HEK293 (cell line): ENCODE data around the gene NDE1.

Source experiments
- CTCF ChIA-PET: fragments of 350-600 bp; formaldehyde crosslinking; extraction: SDS; loops from one replicate; lab custom pipeline; 2021; ENCODE audit warnings: antibody characterized with exemption; lab: Yijun Ruan, JAX
- POLR2A ChIA-PET: fragments of 300-600 bp; formaldehyde crosslinking; extraction: SDS; loops from one replicate; lab custom pipeline; 2020; ENCODE audit warnings: antibody characterized with exemption, inconsistent platforms; lab: Yijun Ruan, JAX
- H3K27ac ChIP-seq: fragments of 200-500 bp; sonication (Bioruptor generic); 2 replicates; pipeline ENCODE4 v1.5.1; 2014; ENCODE audit warnings: low read depth, low read length, control low read depth, inconsistent platforms; ENCODE audit errors: extremely low read depth
- H3K36me3 ChIP-seq, 2 experiments: fragments of 200-500 bp in 1 of 2; sonication (Bioruptor generic) in 1 of 2; 1 replicate in 1 of 2; 2 replicates in 1 of 2; pipeline ENCODE4 v1.5.1; 2014 to 2017; ENCODE audit warnings: inconsistent platforms in 2 of 2, low read length in 2 of 2; ENCODE audit not compliant: control insufficient read depth in 2 of 2, insufficient read depth in 1 of 2
- H3K4me1 ChIP-seq: fragments of 200-500 bp; sonication (Bioruptor generic); 2 replicates; pipeline ENCODE4 v1.5.1; 2014; ENCODE audit warnings: mild to moderate bottlenecking, low read length, inconsistent platforms; ENCODE audit not compliant: control insufficient read depth, insufficient read depth
- H3K4me3 ChIP-seq: 2 replicates; pipeline ENCODE4 v1.5.1; 2011; ENCODE audit warnings: low read depth, mild to moderate bottlenecking, control low read depth, low read length, moderate library complexity
- H3K9me3 ChIP-seq: fragments of 200-500 bp; sonication (Bioruptor generic); 2 replicates; pipeline ENCODE4 v1.5.1; 2014; ENCODE audit warnings: low read depth, low read length, inconsistent platforms; ENCODE audit not compliant: control insufficient read depth, insufficient read depth
- SP2 ChIP-seq: fragments of 450-650 bp; formaldehyde crosslinking; IDR thresholded peaks from 2 replicates; pipeline ENCODE4 v1.5.1; 2016; ENCODE audit warnings: missing biosample characterization, missing genetic modification characterization
- ZNF121 ChIP-seq: fragments of 450-650 bp; formaldehyde crosslinking; IDR thresholded peaks from 2 replicates; pipeline ENCODE4 v1.5.1; 2016; ENCODE audit warnings: missing biosample characterization, missing genetic modification characterization
- ZNF302 ChIP-seq: fragments of 450-650 bp; formaldehyde crosslinking; IDR thresholded peaks from 2 replicates; pipeline ENCODE4 v1.5.1; 2016; ENCODE audit warnings: missing biosample characterization, missing genetic modification characterization, low read depth
- TF ChIP-seq, protein P1 (sequence below): fragments of 450-650 bp; formaldehyde crosslinking; IDR thresholded peaks from 2 replicates; pipeline ENCODE4 v1.5.1; 2016; ENCODE audit warnings: missing biosample characterization, missing genetic modification characterization, borderline replicate concordance
- TF ChIP-seq, protein P2 (sequence below): fragments of 450-650 bp; formaldehyde crosslinking; IDR thresholded peaks from 2 replicates; pipeline ENCODE4 v1.5.1; 2016; ENCODE audit warnings: missing biosample characterization, missing genetic modification characterization
- TF ChIP-seq, protein P3 (sequence below): fragments of 450-650 bp; formaldehyde crosslinking; IDR thresholded peaks from 2 replicates; pipeline ENCODE4 v1.5.1; 2016; ENCODE audit warnings: missing biosample characterization, missing genetic modification characterization
- TF ChIP-seq, protein P4 (sequence below): fragments of 450-650 bp; formaldehyde crosslinking; IDR thresholded peaks from 2 replicates; pipeline ENCODE4 v1.5.1; 2016; ENCODE audit warnings: missing biosample characterization, missing genetic modification characterization
- TF ChIP-seq, protein P5 (sequence below): fragments of 450-650 bp; formaldehyde crosslinking; IDR thresholded peaks from 2 replicates; pipeline ENCODE4 v1.5.1; 2017; ENCODE audit warnings: missing biosample characterization, missing genetic modification characterization
- TF ChIP-seq, protein P6 (sequence below): fragments of 450-650 bp; formaldehyde crosslinking; optimal IDR thresholded peaks from 2 replicates; pipeline ENCODE3; 2016; ENCODE audit warnings: missing biosample characterization, mild to moderate bottlenecking, missing genetic modification characterization
- TF ChIP-seq, protein P7 (sequence below): fragments of 450-650 bp; formaldehyde crosslinking; IDR thresholded peaks from 2 replicates; pipeline ENCODE4 v1.5.1; 2016; ENCODE audit warnings: missing biosample characterization, missing genetic modification characterization

NDE1 gene

GRCh38 chr16:15747937-15748336 lies 97.9 kb downstream of the NDE1 start (continued):
- TF ChIP-seq, protein P1, sequence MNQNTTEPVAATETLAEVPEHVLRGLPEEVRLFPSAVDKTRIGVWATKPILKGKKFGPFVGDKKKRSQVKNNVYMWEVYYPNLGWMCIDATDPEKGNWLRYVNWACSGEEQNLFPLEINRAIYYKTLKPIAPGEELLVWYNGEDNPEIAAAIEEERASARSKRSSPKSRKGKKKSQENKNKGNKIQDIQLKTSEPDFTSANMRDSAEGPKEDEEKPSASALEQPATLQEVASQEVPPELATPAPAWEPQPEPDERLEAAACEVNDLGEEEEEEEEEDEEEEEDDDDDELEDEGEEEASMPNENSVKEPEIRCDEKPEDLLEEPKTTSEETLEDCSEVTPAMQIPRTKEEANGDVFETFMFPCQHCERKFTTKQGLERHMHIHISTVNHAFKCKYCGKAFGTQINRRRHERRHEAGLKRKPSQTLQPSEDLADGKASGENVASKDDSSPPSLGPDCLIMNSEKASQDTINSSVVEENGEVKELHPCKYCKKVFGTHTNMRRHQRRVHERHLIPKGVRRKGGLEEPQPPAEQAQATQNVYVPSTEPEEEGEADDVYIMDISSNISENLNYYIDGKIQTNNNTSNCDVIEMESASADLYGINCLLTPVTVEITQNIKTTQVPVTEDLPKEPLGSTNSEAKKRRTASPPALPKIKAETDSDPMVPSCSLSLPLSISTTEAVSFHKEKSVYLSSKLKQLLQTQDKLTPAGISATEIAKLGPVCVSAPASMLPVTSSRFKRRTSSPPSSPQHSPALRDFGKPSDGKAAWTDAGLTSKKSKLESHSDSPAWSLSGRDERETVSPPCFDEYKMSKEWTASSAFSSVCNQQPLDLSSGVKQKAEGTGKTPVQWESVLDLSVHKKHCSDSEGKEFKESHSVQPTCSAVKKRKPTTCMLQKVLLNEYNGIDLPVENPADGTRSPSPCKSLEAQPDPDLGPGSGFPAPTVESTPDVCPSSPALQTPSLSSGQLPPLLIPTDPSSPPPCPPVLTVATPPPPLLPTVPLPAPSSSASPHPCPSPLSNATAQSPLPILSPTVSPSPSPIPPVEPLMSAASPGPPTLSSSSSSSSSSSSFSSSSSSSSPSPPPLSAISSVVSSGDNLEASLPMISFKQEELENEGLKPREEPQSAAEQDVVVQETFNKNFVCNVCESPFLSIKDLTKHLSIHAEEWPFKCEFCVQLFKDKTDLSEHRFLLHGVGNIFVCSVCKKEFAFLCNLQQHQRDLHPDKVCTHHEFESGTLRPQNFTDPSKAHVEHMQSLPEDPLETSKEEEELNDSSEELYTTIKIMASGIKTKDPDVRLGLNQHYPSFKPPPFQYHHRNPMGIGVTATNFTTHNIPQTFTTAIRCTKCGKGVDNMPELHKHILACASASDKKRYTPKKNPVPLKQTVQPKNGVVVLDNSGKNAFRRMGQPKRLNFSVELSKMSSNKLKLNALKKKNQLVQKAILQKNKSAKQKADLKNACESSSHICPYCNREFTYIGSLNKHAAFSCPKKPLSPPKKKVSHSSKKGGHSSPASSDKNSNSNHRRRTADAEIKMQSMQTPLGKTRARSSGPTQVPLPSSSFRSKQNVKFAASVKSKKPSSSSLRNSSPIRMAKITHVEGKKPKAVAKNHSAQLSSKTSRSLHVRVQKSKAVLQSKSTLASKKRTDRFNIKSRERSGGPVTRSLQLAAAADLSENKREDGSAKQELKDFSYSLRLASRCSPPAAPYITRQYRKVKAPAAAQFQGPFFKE (tag by site-specific recombination), result no peak
- TF ChIP-seq, protein P2, sequence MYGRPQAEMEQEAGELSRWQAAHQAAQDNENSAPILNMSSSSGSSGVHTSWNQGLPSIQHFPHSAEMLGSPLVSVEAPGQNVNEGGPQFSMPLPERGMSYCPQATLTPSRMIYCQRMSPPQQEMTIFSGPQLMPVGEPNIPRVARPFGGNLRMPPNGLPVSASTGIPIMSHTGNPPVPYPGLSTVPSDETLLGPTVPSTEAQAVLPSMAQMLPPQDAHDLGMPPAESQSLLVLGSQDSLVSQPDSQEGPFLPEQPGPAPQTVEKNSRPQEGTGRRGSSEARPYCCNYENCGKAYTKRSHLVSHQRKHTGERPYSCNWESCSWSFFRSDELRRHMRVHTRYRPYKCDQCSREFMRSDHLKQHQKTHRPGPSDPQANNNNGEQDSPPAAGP, result no peak
- TF ChIP-seq, protein P3, sequence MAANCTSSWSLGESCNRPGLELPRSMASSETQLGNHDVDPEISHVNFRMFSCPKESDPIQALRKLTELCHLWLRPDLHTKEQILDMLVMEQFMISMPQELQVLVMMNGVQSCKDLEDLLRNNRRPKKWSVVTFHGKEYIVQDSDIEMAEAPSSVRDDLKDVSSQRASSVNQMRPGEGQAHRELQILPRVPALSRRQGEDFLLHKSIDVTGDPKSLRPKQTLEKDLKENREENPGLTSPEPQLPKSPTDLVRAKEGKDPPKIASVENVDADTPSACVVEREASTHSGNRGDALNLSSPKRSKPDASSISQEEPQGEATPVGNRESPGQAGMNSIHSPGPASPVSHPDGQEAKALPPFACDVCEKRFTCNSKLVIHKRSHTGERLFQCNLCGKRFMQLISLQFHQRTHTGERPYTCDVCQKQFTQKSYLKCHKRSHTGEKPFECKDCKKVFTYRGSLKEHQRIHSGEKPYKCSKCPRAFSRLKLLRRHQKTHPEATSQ (tag by site-specific recombination), result no peak
- TF ChIP-seq, protein P4, sequence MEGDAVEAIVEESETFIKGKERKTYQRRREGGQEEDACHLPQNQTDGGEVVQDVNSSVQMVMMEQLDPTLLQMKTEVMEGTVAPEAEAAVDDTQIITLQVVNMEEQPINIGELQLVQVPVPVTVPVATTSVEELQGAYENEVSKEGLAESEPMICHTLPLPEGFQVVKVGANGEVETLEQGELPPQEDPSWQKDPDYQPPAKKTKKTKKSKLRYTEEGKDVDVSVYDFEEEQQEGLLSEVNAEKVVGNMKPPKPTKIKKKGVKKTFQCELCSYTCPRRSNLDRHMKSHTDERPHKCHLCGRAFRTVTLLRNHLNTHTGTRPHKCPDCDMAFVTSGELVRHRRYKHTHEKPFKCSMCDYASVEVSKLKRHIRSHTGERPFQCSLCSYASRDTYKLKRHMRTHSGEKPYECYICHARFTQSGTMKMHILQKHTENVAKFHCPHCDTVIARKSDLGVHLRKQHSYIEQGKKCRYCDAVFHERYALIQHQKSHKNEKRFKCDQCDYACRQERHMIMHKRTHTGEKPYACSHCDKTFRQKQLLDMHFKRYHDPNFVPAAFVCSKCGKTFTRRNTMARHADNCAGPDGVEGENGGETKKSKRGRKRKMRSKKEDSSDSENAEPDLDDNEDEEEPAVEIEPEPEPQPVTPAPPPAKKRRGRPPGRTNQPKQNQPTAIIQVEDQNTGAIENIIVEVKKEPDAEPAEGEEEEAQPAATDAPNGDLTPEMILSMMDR (tag by site-specific recombination), result no peak
- TF ChIP-seq, protein P5, sequence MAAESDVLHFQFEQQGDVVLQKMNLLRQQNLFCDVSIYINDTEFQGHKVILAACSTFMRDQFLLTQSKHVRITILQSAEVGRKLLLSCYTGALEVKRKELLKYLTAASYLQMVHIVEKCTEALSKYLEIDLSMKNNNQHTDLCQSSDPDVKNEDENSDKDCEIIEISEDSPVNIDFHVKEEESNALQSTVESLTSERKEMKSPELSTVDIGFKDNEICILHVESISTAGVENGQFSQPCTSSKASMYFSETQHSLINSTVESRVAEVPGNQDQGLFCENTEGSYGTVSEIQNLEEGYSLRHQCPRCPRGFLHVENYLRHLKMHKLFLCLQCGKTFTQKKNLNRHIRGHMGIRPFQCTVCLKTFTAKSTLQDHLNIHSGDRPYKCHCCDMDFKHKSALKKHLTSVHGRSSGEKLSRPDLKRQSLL (tag by site-specific recombination), result no peak
- TF ChIP-seq SP2 (tag by site-specific recombination), result no peak

DNA sequence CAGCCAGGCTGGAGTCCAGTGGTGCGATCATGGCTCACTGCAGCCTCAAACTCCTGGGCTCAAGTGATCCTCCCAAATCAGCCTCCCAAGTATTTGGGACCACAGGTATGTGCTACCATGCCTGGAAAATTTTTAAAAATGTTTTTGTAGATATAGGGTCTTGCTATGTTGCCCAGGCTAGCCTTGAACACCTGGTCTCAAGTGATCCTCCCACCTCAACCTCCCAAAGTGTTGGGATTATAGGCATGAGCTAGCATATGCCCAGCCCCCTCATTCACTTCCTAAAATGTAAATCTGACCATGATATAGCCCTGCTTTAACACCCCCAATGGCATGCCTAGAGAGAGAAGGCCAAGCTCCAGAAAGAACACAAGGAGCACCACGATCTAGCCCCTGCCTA lies 98.6 kb downstream of the NDE1 start:
- ChIA-PET POLR2A (no interaction called here), CTCF (interaction anchor here (0.8 to 1.2 kb wide), 2 partner anchors 15 to 17 kb away, joined by 3 to 5 read pairs; no protein-coding TSS in a partner anchor)
- Histone ChIP-seq H3K4me3 (no peak overlapping the region), H3K27ac (no peak overlapping the region), H3K9me3 (no peaks in the 10 kb centered on the region), H3K4me1 (no peaks in the 10 kb centered on the region), H3K36me3 (no peaks in the 10 kb centered on the region)
- TF ChIP-seq, protein P6, sequence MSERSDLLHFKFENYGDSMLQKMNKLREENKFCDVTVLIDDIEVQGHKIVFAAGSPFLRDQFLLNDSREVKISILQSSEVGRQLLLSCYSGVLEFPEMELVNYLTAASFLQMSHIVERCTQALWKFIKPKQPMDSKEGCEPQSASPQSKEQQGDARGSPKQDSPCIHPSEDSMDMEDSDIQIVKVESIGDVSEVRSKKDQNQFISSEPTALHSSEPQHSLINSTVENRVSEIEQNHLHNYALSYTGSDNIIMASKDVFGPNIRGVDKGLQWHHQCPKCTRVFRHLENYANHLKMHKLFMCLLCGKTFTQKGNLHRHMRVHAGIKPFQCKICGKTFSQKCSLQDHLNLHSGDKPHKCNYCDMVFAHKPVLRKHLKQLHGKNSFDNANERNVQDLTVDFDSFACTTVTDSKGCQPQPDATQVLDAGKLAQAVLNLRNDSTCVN (tag by site-specific recombination), result no peak
- TF ChIP-seq, protein P7, sequence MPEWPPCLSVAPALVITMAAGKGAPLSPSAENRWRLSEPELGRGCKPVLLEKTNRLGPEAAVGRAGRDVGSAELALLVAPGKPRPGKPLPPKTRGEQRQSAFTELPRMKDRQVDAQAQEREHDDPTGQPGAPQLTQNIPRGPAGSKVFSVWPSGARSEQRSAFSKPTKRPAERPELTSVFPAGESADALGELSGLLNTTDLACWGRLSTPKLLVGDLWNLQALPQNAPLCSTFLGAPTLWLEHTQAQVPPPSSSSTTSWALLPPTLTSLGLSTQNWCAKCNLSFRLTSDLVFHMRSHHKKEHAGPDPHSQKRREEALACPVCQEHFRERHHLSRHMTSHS, result no peak
- TF ChIP-seq ZNF302 (tag by site-specific recombination), result no peak
- peak; percentile 53; the same call in 1 of the 2 replicates for TF ChIP-seq ZNF121
- TF ChIP-seq SP2 (tag by site-specific recombination), result no peak
